Endothelial cell of umbilical vein (primary cell): ENCODE results near the gene ZSCAN16. TPM values are rescaled to one million over a fixed set of nuclear protein-coding genes. Genes with fewer than 3 reads are reported as not detected.

Experiments
- BruUV-seq: library from RNA; stranded (reverse); fragments of 400-500 nt; replicated peaks from 2 replicates; lab custom pipeline; 2021; lab: Mats Ljungman, UMichigan
- CTCF ChIA-PET: fragments of 300-600, 350-600 bp; sonication (Branson Sonifier 250); formaldehyde crosslinking; loops from one replicate; lab custom pipeline; 2021; ENCODE audit warnings: antibody characterized with exemption, inconsistent platforms; lab: Charles Lee
- POLR2A ChIA-PET: fragments of 300-600, 350-600 bp; sonication (Branson Sonifier 250); formaldehyde crosslinking; loops from one replicate; lab custom pipeline; 2021; ENCODE audit warnings: antibody characterized with exemption, inconsistent platforms; lab: Charles Lee
- DNase-seq: peaks from one replicate; pipeline ENCODE4 v3.0.0-alpha.2; 2011; ENCODE audit warnings: low read depth, low spot score
- FAIRE-seq: peaks from 2 replicates; lab custom pipeline; 2011; peaks lifted over from hg19 to GRCh38; lab: Jason Lieb, UNC
- H2AFZ ChIP-seq: 2 replicates; pipeline ENCODE4 v1.6.0; 2012; ENCODE audit warnings: low read depth, low read length, control low read depth, inconsistent platforms
- H3K27ac ChIP-seq: 2 replicates; pipeline ENCODE4 v1.5.1; 2011; ENCODE audit warnings: low read depth, mild to moderate bottlenecking, control low read depth, low read length, moderate library complexity; ENCODE audit not compliant: insufficient read depth
- H3K27me3 ChIP-seq, 2 experiments: 2 replicates each; pipeline versions ENCODE4 v1.6.0 to v1.6.1; 2011; ENCODE audit warnings: low read length in 2 of 2, mixed read lengths in 1 of 2; ENCODE audit not compliant: control insufficient read depth in 2 of 2, insufficient read depth in 2 of 2
- H3K36me3 ChIP-seq, 2 experiments: 2 replicates in 1 of 2; 3 replicates in 1 of 2; pipeline ENCODE4 v1.5.1; 2011; ENCODE audit warnings: low read length in 2 of 2, mild to moderate bottlenecking in 1 of 2, moderate library complexity in 1 of 2; ENCODE audit not compliant: control insufficient read depth in 2 of 2, insufficient read depth in 2 of 2; ENCODE audit errors: extremely low read depth in 1 of 2
- H3K4me1 ChIP-seq: 3 replicates; pipeline ENCODE4 v1.5.1; 2011; ENCODE audit warnings: mild to moderate bottlenecking, low read length; ENCODE audit not compliant: control insufficient read depth, insufficient read depth; ENCODE audit errors: extremely low read depth
- H3K4me2 ChIP-seq: 2 replicates; pipeline ENCODE4 v1.6.1; 2011; ENCODE audit warnings: low read length, control low read depth, mixed read lengths; ENCODE audit not compliant: insufficient read depth
- H3K4me3 ChIP-seq, 3 experiments: fragments of 200-600 bp in 1 of 3; sonication (generic), shearing (Covaris generic) in 1 of 3; replicated peaks in 1 of 3; 2 replicates each; pipeline ENCODE4 v1.5.1; 2011 to 2016; ENCODE audit warnings: control low read depth in 3 of 3, low read length in 3 of 3, mild to moderate bottlenecking in 2 of 3, inconsistent platforms in 1 of 3, low read depth in 1 of 3, moderate library complexity in 1 of 3; ENCODE audit not compliant: insufficient read depth in 1 of 3
- H3K79me2 ChIP-seq: 2 replicates; pipeline ENCODE4 v1.6.0; 2012; ENCODE audit warnings: low read length, inconsistent platforms; ENCODE audit not compliant: control insufficient read depth, insufficient read depth
- H3K9ac ChIP-seq: replicated peaks from 2 replicates; pipeline ENCODE3; 2011; ENCODE audit warnings: low read length, control low read depth; ENCODE audit not compliant: insufficient read depth; ENCODE audit errors: extremely low read depth
- H3K9me1 ChIP-seq: replicated peaks from 3 replicates; pipeline ENCODE4 v1.6.0; 2011; ENCODE audit warnings: mild to moderate bottlenecking, low read length; ENCODE audit not compliant: control insufficient read depth, insufficient read depth; ENCODE audit errors: extremely low read depth
- H3K9me3 ChIP-seq: replicated peaks from 2 replicates; pipeline ENCODE4 v1.5.1; 2012; ENCODE audit warnings: low read length, inconsistent platforms; ENCODE audit not compliant: control insufficient read depth, insufficient read depth
- H4K20me1 ChIP-seq: replicated peaks from 2 replicates; pipeline ENCODE3; 2011; ENCODE audit warnings: mild to moderate bottlenecking, low read length; ENCODE audit not compliant: control insufficient read depth, insufficient read depth; ENCODE audit errors: extremely low read depth
- EZH2 ChIP-seq: IDR thresholded peaks from 2 replicates; pipeline ENCODE4 v1.6.1; 2012; ENCODE audit warnings: borderline replicate concordance, low read depth, mild to moderate bottlenecking, moderate library complexity, low read length, inconsistent platforms; ENCODE audit not compliant: severe bottlenecking
- FOS ChIP-seq: IDR thresholded peaks from 2 replicates; pipeline ENCODE4 v1.6.1; 2011; ENCODE audit warnings: mild to moderate bottlenecking, low read length, moderate library complexity, borderline replicate concordance; ENCODE audit not compliant: insufficient read depth
- GATA2 ChIP-seq: IDR thresholded peaks from 2 replicates; pipeline ENCODE4 v1.7.0; 2011; ENCODE audit warnings: low read depth, mild to moderate bottlenecking, moderate library complexity, mixed read lengths, low read length; ENCODE audit not compliant: insufficient read length, insufficient read depth
- JUN ChIP-seq: IDR thresholded peaks from 2 replicates; pipeline ENCODE4 v1.6.1; 2011; ENCODE audit warnings: borderline replicate concordance, low read depth; ENCODE audit not compliant: insufficient read length, insufficient read depth
- MAX ChIP-seq: IDR thresholded peaks from 2 replicates; pipeline ENCODE4 v1.6.1; 2011; ENCODE audit not compliant: insufficient read depth, insufficient read length
- MYC ChIP-seq: IDR thresholded peaks from one replicate; pipeline ENCODE4 v1.6.1; 2011; ENCODE audit warnings: mild to moderate bottlenecking, low read depth, low read length
- POLR2A ChIP-seq: IDR thresholded peaks from 2 replicates; pipeline ENCODE4 v1.6.1; 2012; ENCODE audit warnings: low read depth, mild to moderate bottlenecking, control low read depth, low read length
- POLR2AphosphoS5 ChIP-seq: IDR thresholded peaks from 2 replicates; pipeline ENCODE4 v1.6.1; 2012; ENCODE audit warnings: low read depth, mild to moderate bottlenecking, control low read depth, low read length, moderate library complexity; ENCODE audit not compliant: insufficient read depth
- dilution Hi-C: fragments of 300-500 bp; cut with MboI; formaldehyde crosslinking; loops from one replicate; pipeline ENCODE4 v1.15.0; 2019; ENCODE audit warnings: low sequenced_read_pairs; ENCODE audit not compliant: extremely low pct_ligation_motif_present
- intact Hi-C: fragments of 100-400 bp; cut with micrococcal nuclease; formaldehyde crosslinking; loops from one replicate; pipeline ENCODE4 v1.10.0; 2022
- polyA plus RNA-seq, 4 experiments: library from polyadenylated mRNA; depleted of rRNA in 3 of 4; stranded (reverse) in 3 of 4; unstranded in 1 of 4; fragments of >200 nt; gene quantifications; 2 replicates each; pipeline versions ENCODE4 v1.2.1 to v1.2.3, GENCODE V29; 2011 to 2012; ENCODE audit warnings: missing spikeins in 1 of 4
- total RNA-seq: library from RNA; stranded (reverse); gene quantifications from 2 replicates; pipeline ENCODE4 v1.2.3, GENCODE V29; 2021
- TF ChIP-seq, protein P1 (sequence below), 2 donors: IDR thresholded peaks; 1 replicate in 1 of 2; 2 replicates in 1 of 2; pipeline ENCODE4 v1.5.1; 2011; ENCODE audit warnings: low read length in 2 of 2, mild to moderate bottlenecking in 2 of 2, moderate library complexity in 2 of 2, control low read depth in 1 of 2, inconsistent platforms in 1 of 2, low read depth in 1 of 2; ENCODE audit not compliant: insufficient read depth in 1 of 2; ENCODE audit errors: extremely low read depth in 1 of 2

The ZSCAN16 gene
- total and polyA plus RNA-seq, 2 donors (not counting 3 experiments of a cell fraction or from before 2014, with no cell fraction given), result 4.9 to 7.7 TPM

DNA sequence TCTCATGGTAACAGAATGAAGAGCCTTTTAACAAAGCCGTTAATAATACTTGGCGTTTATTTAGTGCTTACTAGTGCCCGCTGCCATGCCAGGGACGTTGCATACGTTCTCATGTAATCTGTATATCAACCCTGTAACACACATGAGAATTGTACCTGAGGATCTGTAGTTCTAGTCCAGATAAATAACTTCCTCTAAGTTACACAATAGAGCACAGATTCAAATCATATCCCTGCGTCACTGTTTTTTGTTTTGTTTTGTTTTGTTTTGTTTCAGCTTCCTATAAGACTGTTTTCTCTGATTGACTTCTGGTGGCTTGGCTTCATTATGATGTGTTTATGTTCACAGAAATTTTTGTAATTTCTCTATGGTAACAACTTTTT, 553 bp downstream of the ZSCAN16 start:
- peak overlapping the region; percentile 44 for H3K9ac ChIP-seq

GRCh38 chr6:28125401-28125800, 992 bp downstream of the ZSCAN16 start:
- ChIA-PET CTCF (interaction anchor here (1.4 to 2.3 kb wide), 3 partner anchors 21 to 258 kb away, joined by 5 to 12 read pairs (median 6); no protein-coding TSS in a partner anchor), POLR2A (interaction anchor here (1.5 kb wide), 1 partner anchor 16 kb away, joined by 9 read pairs; the partner anchor contains the start of gene ZKSCAN8)
- intact Hi-C loops (no loop called here), dilution Hi-C loops (no loop called here)
- no peak overlapping the region for H3K4me3 ChIP-seq
- peaks cover 11 to 19% of the 10 kb centered on the region in 2 experiments for H3K36me3 ChIP-seq
- no peaks in the 10 kb centered on the region for H4K20me1 ChIP-seq
- peaks cover 34% of the 10 kb centered on the region for H3K79me2 ChIP-seq
- FAIRE-seq (no peak), DNase-seq (no peak)
- H2AFZ ChIP-seq, result no peak overlapping the region
- H3K27me3 ChIP-seq, result no peaks in the 10 kb centered on the region
- H3K4me2 ChIP-seq, result peak overlapping the region; percentile 87
- H3K9ac ChIP-seq, result no peak overlapping the region
- no peaks in the 10 kb centered on the region for H3K9me3 ChIP-seq
- H3K4me1 ChIP-seq, result peaks cover 11% of the 10 kb centered on the region
- BruUV-seq, result no TSS peak
- TF ChIP-seq GATA2, result no peak
- no peak for TF ChIP-seq FOS
- TF ChIP-seq POLR2A, result no peak
- no peak for TF ChIP-seq EZH2
- TF ChIP-seq JUN, result no peak
- TF ChIP-seq, protein P1, sequence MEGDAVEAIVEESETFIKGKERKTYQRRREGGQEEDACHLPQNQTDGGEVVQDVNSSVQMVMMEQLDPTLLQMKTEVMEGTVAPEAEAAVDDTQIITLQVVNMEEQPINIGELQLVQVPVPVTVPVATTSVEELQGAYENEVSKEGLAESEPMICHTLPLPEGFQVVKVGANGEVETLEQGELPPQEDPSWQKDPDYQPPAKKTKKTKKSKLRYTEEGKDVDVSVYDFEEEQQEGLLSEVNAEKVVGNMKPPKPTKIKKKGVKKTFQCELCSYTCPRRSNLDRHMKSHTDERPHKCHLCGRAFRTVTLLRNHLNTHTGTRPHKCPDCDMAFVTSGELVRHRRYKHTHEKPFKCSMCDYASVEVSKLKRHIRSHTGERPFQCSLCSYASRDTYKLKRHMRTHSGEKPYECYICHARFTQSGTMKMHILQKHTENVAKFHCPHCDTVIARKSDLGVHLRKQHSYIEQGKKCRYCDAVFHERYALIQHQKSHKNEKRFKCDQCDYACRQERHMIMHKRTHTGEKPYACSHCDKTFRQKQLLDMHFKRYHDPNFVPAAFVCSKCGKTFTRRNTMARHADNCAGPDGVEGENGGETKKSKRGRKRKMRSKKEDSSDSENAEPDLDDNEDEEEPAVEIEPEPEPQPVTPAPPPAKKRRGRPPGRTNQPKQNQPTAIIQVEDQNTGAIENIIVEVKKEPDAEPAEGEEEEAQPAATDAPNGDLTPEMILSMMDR (IDR thresholded peaks at IDR 0.05; ENCODE audit: extremely low read depth in 1 of 2, insufficient read depth in 1 of 2, low read depth in 1 of 2, low read length in 2 of 2), result no peak
- TF ChIP-seq POLR2AphosphoS5, result no peak
- TF ChIP-seq MYC, result no peak
- TF ChIP-seq MAX, result no peak
- H3K27ac ChIP-seq, result peak overlapping the region; percentile 46
- H3K9me1 ChIP-seq, result no peaks in the 10 kb centered on the region

More for the DNA sequence above, 553 bp downstream of the ZSCAN16 start:
- Histone ChIP-seq H3K36me3 (peaks cover 10 to 17% of the 10 kb centered on the region in 2 experiments), H2AFZ (peak overlapping the region; percentile 88), H3K4me3 (peak overlapping the region; percentile 58 to 91 (median 77)), H3K79me2 (peaks cover 32% of the 10 kb centered on the region), H3K27me3 (no peaks in the 10 kb centered on the region), H4K20me1 (no peaks in the 10 kb centered on the region), H3K4me2 (peak overlapping the region; percentile 87), H3K9me3 (no peaks in the 10 kb centered on the region), H3K4me1 (peaks cover 11% of the 10 kb centered on the region), H3K9me1 (no peaks in the 10 kb centered on the region), H3K27ac (peak overlapping the region; percentile 46)
- TF ChIP-seq EZH2, result no peak
- TF ChIP-seq MYC, result no peak
- ChIA-PET CTCF (interaction anchor here (1.0 to 2.3 kb wide), 6 partner anchors 12 to 259 kb away, joined by 5 to 12 read pairs (median 6); partner anchors contain the start of gene ZKSCAN8), POLR2A (interaction anchor here (1.5 kb wide), 1 partner anchor 17 kb away, joined by 9 read pairs; the partner anchor contains the start of gene ZKSCAN8)
- intact Hi-C loops (loop anchor here (1.0 kb wide), 4 partner anchors 16 to 274 kb away; partner anchors contain the start of genes ZKSCAN8, ZSCAN12 and ZSCAN26), dilution Hi-C loops (no loop called here)
- no peak for DNase-seq
- BruUV-seq, result no TSS peak
- FAIRE-seq, result no peak
